RWPE1 (cell line): ENCODE measurements around the gene FYN.

ENCODE experiments used
- CTCF ChIA-PET: fragments of 350-600 bp; sonication (Branson Sonifier 250); formaldehyde crosslinking; extraction: SDS; loops from one replicate; lab custom pipeline; 2021; lab: Yijun Ruan, JAX
- POLR2A ChIA-PET: fragments of 400-600 bp; formaldehyde crosslinking; extraction: SDS; loops from one replicate; lab custom pipeline; 2020; ENCODE audit warnings: antibody characterized with exemption; ENCODE audit not compliant: low non-redundant PET; lab: Yijun Ruan, JAX
- DNase-seq: peaks from one replicate; pipeline ENCODE4 v3.0.0; 2012; ENCODE audit warnings: low spot score
- H3K27ac ChIP-seq: fragments of 450-650 bp; 2 replicates; pipeline ENCODE4 v1.5.1; 2017
- CTCF ChIP-seq: fragments of 450-650 bp; conservative IDR thresholded peaks from 2 replicates; pipeline ENCODE4 v1.5.1; 2017; ENCODE audit warnings: low read depth, mild to moderate bottlenecking

FYN gene

GRCh38 chr6:111730864-111731263 lies 142.4 kb downstream of the FYN start:
- DNase-seq = no peak
- no peak overlapping the region for H3K27ac ChIP-seq
- no peak for TF ChIP-seq CTCF
- POLR2A ChIA-PET = no interaction called here
- CTCF ChIA-PET = no interaction called here

GRCh38 chr6:111727802-111728201 lies 145.4 kb downstream of the FYN start:
- TF ChIP-seq CTCF = no peak; the same call in 1 of the 2 replicates
- DNase-seq = no peak
- ChIA-PET CTCF (no interaction called here), POLR2A (no interaction called here)
- H3K27ac ChIP-seq = no peak overlapping the region

GRCh38 chr6:111727041-111727440 lies 146.2 kb downstream of the FYN start:
- TF ChIP-seq CTCF = no peak
- CTCF ChIA-PET = no interaction called here
- no peak overlapping the region for H3K27ac ChIP-seq
- DNase-seq = no peak
- POLR2A ChIA-PET = no interaction called here

GRCh38 chr6:111725446-111726112 lies 147.7 kb downstream of the FYN start:
- DNase-seq = no peak
- H3K27ac ChIP-seq = no peak overlapping the region
- TF ChIP-seq CTCF = no peak
- CTCF ChIA-PET = interaction anchor here (0.6 to 1.5 kb wide), 4 partner anchors 8 to 68 kb away, joined by 3 read pairs; no protein-coding TSS in a partner anchor
- POLR2A ChIA-PET = no interaction called here

GRCh38 chr6:111724505-111724904 lies 148.7 kb downstream of the FYN start:
- ChIA-PET POLR2A (no interaction called here), CTCF (interaction anchor here (1.5 kb wide), 1 partner anchor 14 kb away, joined by 3 read pairs; no protein-coding TSS in a partner anchor)
- TF ChIP-seq CTCF = no peak
- DNase-seq = no peak
- no peak overlapping the region for H3K27ac ChIP-seq

GRCh38 chr6:111724039-111724438 lies 149.2 kb downstream of the FYN start:
- ChIA-PET POLR2A (no interaction called here), CTCF (no interaction called here)
- no peak for TF ChIP-seq CTCF

More at GRCh38 chr6:111724039-111724438, 149.2 kb downstream of the FYN start:
- DNase-seq = no peak
- no peak overlapping the region for H3K27ac ChIP-seq
